GM19463 (cell line): Measurements from ENCODE around the gene AMDHD2.

ENCODE experiments used
- ATAC-seq: cut with Tn5 transposase; IDR thresholded peaks from one replicate; pipeline ENCODE4 v1.9.1; 2021; ENCODE audit warnings: mild to moderate bottlenecking, moderate library complexity; ENCODE audit not compliant: unreplicated experiment

The AMDHD2 gene

DNA sequence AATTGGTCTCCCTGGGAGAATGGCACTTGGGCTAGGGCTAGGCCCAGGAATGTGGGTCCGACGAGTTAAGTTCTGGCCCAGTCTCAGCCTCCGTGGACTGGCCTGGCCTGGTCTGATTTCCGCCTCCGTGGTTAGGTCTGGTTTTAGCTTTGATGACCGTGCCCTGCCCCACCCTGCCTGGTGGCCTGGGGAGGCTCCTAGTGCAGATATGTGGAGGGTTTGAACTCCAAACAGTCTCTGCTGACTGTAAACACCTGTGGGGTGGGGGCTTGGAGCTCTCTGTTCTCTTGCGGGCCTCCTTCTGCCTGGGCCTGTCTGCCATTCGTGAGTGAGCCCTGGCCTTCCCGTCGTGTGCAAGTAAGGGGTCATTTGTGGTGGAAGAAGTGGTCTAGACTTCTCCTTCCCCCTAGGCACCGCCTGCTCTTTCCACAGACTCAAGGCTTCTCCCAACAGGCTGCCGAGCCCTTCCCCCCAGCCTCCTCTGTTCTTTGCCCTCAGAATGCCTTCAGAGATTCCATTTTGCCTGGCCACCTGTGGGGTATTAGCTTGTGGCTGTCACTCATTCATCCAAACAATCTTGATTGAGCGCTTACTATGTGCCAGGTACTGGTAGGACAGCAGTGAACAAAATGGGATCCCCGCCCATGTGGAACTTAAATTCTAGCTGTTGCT lies 4.9 kb upstream of the AMDHD2 start:
- no peak for ATAC-seq

DNA sequence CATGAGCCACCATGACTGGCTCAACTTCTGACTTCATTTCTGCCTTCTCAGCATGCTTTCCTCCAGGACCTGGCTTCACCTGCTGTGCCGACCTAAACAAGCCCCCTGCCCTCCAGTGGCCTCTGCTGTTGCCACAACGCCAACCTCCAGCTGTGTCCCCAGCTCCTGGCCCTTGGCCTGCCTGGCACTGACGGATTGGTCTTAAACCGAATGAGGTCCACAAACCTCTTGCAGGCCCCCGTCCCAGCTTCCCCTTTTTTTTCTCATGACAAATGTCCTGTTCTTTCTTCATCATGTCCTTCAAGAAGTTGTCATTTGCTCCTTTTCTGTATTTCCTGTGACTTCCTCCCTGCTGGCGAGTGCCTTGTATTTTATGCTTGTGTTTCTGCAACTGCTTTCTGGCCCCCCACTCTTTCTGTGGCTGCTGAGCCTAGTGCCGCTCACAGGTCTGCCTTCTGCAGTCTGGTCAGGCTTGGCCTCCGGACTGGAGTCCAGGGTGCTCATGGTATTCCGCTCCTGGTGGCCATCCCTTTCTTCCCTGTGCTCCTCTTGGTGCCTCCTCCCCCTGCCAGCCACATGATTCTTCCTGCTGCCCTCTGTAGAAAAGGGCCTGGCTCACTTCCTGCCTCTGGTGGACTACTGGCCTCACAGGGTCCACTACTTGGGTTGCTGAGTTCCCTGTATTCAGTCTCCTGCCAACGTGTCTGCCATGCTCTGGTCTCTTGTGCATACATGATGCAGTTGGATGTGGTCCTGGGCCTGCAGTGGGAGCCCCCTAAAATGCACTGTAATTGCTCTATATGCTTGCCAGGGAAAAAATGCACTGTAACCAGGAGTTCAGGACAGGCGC lies 3.6 kb upstream of the AMDHD2 start:
- no peak for ATAC-seq

DNA sequence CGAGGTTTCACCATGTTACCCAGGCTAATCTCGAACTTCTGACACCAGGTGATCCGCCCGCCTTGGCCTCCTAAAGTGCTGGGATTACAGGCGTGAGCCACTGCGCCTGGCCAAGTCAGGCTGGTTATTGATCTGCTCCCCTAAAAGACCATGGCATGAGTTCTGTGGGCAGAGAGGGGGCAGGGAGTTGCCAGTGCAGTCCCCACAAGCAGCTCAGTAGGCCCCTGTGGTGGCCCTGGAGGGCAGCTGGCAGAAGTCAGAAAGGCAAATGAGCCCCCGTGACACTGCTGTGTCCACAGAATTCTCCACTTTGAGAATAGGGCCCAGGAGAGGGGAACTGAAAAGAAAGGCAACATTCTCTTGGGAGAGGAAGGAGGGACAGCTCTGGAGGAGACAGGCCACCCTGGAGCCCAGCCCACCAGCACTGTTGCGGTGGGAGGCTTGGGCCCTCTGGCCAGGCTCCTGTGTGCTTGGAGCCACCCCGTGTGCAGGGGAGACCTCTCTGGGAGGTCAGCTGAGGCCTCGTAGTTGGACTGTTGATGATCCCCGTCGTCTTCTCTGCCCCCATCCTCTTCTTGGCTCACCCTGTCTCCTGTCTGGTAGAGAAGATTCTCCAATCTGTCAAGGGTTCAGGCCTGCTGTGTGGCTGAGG lies 2.1 kb upstream of the AMDHD2 start:
- no peak for ATAC-seq

DNA sequence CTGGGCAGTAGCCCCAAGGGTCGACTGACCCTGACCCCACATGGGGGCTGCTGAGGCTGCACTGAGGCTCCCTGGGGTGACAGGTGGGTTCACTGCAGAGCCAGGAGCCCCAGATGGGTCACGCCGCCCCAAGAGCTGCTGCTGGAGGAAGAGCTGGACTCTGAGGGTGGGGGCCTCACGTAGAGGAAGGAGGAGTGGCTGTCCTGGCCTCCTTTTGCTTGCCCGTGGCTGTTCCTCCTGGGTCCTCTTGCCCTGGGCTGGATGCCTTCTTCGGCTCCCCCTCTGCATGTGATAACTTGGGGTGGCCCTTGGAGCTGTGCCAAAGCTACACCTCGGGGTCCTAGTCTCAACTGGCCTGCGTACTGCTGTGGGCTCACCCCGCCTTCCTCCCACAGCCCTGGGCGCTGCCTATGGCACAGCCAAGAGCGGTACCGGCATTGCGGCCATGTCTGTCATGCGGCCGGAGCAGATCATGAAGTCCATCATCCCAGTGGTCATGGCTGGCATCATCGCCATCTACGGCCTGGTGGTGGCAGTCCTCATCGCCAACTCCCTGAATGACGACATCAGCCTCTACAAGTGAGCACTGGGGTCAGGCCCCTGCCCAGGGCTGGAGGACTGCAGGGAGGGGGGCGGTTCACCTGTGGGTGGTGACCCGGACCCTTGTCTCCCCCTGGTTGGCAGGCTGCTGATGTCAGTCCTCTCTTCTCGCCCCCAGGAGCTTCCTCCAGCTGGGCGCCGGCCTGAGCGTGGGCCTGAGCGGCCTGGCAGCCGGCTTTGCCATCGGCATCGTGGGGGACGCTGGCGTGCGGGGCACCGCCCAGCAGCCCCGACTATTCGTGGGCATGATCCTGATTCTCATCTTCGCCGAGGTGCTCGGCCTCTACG lies 1.1 kb upstream of the AMDHD2 start:
- no peak for ATAC-seq

DNA sequence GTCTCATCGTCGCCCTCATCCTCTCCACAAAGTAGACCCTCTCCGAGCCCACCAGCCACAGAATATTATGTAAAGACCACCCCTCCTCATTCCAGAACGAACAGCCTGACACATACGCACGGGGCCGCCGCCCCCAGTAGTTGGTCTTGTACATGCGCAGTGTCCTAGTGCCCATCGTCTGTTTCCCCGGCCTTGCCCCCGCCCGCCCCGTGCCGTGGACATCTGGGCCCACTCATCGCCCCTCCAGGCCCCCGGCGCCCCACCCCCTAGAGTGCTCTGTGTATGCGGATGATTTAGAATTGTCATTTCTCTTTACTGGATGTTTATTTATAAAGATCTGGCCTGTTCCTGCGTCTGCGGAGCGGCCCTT lies 475 bp upstream of the AMDHD2 start:
- no peak for ATAC-seq

DNA sequence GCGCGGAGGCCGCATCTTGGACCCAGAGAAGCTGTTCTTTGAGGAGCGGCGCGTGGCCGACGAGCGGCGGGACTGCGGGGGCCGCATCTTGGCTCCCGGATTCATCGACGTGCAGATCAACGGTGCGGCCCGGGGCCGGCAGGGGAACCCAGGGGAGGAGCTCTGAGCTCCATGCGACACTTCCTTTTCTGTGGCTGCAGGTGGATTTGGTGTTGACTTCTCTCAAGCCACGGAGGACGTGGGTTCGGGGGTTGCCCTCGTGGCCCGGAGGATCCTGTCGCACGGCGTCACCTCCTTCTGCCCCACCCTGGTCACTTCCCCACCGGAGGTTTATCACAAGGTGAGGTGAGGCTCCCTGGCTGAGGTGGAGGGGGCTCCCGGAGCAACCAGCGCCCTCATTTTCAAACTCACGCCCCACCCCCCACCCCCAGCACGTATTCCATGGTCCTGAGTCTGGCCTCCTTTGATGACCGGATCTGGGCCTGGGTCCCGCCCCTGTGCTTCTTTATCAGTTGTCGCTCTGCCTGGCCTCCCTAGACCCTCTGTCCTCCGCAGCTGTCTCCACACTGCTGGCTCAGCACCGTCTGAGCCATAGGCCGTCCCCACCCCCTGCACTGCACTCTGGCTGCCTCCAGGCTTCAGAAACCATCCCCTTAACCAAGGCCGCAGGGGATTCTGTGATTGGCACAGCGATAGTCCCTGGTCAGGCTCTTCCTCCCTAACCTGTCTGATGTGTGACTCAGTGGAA lies 787 bp downstream of the AMDHD2 start:
- ATAC-seq: no peak

DNA sequence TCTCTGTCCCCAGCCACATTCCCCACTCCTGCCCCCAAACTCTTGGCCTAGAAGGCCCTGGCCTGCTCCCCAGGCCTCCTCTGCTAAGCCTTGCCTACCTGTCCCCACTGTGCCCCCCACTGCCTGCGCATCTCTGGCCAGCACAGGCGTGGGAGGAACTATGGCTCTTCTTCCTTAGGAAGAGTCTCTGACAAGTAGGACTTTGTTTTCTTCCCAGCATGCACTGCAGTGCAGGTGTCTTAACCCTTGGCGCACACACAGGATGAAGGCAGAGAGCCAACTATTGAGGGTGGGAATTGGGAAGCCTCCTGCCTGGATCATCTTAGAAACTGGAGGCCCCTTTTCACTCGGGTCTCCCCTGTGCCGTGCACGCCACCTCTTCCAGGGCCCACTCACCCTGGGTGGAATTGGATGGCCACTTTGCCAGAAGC lies 3.6 kb downstream of the AMDHD2 start:
- ATAC-seq: no peak

DNA sequence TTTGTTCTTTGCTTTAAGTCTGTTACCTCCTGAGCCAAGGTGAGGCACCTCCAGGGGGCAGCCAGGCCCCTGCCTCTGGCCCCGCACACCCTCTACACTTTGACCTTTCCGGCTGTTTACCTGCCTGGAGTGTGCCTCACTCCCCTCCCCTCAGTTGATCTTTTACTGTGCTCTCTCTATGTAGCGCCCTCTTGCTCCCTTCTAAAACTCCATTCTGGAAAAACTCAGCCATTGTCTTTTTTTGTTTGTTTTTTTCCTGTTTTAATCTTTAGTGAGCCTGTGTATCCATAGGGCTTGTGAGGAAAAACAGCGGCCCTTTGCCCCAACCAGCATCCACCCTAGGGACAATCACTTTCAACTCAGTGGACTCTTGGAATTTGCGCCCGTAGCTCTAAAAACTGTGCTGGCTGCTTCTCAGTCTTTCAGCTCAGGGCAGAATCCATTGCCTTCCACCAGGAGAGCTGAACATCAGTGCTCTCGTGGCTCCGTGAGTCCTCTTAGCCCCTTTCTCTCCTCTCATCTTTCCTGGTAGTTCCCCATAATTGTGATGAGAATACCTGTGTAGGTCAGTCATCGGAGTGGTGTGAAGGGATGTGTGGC lies 4.3 kb downstream of the AMDHD2 start:
- no peak for ATAC-seq

DNA sequence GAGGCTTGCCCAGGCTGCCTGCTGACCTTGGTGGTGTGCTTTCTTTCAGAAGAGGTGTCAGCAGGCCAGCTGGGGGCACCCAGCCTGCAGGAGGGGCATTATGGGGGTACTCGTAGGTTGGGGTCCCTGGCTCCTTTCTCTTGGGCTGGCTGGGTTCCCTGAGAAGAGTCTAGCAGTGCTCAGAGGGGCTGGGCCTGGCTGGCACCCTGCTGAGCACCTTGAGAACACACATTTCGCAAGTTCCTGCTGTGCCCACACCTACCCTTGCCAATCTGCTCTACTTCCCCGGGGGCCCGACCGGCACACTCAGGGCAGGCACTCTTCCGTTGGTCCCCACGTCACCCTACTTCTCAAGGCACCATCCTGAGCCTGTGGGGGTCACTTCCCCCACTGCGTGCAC lies 6.0 kb downstream of the AMDHD2 start:
- ATAC-seq: no peak

DNA sequence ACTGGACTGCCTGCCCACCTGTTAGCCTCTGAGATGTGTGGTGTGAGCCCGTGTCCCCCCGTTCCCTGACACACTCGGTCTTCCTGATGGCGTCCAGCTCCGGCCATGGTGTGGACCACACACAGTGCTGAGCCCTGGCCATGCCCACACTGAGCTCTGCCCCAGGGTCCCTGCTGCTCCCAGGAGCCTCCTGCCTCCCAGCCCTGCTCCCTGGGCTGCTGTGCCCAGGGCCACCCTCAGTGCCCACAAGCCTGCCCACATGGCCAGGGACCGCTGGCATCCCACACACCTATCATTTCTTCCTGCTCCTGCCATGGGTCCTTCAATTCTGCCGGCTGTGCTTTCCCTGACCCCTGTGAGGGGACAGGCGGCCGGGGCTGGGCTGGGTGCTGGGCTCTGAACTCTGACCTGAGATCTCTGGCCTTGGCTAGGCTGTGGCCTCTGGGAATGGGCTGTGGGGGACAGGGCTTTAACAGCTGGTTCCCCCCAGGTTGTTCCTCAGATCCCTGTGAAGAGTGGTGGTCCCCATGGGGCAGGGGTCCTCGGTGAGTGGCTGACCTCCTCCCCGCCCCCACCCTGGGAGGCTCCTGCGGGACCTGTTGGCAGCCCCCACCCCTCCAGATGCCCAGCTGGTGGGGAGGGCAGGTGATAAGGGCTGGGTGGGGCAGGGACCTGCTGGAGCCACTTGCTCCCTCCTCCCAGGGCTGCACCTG lies 7.1 kb downstream of the AMDHD2 start:
- ATAC-seq: no peak

DNA sequence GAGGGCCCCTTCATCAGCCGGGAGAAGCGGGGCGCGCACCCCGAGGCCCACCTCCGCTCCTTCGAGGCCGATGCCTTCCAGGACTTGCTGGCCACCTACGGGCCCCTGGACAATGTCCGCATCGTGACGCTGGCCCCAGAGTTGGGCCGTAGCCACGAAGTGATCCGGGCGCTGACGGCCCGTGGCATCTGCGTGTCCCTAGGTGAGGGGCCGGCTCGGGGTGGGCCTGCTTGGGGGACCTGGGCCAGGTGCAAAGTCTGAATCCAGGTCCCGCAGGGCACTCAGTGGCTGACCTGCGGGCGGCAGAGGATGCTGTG lies 7.6 kb downstream of the AMDHD2 start:
- no peak for ATAC-seq

DNA sequence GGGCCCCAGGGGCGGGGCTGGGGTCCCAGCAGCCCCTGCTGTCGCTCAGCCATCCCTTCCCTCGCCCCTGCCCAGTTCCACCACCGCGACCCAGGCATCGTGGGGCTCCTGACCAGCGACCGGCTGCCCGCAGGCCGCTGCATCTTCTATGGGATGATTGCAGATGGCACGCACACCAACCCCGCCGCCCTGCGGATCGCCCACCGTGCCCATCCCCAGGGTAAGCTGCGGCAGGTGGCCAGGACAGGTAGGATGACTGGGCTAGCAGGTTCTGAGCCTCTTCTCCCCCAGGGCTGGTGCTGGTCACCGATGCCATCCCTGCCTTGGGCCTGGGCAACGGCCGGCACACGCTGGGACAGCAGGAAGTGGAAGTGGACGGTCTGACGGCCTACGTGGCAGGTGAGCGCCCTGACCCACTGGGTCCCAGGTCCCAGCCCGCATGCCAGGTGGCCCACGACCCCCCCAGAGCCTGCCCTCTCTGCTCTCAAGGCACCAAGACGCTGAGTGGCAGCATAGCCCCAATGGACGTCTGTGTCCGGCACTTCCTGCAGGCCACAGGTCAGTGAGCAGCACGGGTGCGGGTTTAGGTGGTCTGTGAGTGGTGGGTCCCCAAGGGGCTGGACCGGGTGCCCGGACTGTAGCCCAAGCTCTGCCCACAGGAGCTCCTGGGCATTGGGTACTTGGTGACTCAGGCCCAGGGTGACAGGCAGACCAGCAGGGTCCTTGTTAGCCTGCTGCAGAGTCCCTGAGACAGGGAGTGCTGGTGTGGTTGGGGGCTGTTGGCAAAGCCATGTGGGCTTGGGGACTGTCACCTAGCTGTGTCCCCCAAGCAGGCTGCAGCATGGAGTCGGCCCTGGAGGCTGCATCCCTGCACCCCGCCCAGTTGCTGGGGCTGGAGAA lies 8.2 kb downstream of the AMDHD2 start:
- no peak for ATAC-seq

DNA sequence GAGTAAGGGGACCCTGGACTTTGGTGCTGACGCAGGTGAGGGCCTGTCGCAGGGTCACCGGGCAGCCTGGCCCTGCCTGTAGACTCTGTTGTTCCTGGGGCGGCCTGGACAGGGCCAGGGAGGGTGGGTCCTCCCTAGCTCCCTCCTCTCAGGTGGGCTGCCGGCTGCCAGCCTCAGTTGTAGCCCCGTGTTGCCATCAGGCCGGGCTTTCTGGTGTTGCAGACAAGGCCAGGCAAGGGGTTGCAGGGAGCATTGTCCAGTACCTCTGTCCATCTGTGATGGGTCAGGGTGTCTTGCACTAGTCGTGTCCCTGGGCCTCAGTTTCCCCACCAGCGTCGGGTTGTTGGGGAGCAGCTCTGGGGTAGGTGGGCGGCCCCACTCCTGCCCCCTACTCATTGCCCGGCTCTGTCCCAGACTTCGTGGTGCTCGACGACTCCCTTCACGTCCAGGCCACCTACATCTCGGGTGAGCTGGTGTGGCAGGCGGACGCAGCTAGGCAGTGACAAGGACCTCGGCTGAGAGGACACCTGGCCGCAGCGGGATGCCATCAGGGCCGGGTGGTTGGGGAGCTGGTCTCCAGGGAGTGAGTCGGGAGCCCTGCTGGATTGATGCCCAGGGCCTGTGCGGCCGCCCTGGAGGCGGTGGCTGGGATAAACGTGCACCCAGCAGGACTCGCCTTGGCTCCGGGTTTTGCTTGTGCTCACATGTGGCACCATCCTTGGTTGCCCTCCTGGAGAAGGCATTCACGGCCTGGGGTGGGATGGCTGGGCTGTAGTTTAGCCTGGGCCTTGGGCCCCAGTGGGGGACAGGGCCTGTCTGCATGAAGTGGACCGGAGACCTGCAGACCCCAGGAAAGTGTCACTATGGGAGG lies 9.1 kb downstream of the AMDHD2 start:
- ATAC-seq: no peak

DNA sequence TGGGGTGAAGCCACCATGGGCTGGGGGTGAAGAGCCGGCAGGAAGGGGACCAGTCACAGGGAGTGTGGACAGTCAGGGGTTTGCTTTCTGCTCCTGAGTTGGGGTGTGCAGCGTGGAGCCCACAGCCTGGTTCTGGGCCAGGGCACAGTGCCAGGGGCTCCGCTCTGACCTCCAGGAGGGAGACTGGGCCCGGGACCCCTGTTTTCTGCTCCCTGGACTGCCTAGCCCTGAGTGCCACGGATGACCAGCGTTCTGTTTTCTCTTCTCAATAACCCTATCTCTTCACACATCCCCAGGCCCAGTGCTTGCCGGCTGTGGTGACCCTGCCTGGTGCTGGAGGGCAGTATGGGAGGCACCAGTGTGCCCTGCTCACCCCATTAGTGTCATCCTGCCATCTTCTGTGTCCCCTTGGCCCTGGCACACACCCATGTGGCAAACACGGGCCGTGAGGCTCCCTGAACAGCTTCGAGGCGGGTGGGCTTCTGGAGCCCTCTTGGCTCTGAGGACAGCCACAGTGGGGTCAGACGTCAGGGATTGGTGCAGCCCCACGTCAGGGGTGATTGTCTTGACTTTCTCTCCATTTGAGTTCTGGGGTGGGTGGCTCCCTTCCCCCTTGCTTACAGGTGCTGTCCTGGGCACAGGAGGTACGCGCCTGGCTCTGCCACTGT lies 9.9 kb downstream of the AMDHD2 start:
- no peak for ATAC-seq

DNA sequence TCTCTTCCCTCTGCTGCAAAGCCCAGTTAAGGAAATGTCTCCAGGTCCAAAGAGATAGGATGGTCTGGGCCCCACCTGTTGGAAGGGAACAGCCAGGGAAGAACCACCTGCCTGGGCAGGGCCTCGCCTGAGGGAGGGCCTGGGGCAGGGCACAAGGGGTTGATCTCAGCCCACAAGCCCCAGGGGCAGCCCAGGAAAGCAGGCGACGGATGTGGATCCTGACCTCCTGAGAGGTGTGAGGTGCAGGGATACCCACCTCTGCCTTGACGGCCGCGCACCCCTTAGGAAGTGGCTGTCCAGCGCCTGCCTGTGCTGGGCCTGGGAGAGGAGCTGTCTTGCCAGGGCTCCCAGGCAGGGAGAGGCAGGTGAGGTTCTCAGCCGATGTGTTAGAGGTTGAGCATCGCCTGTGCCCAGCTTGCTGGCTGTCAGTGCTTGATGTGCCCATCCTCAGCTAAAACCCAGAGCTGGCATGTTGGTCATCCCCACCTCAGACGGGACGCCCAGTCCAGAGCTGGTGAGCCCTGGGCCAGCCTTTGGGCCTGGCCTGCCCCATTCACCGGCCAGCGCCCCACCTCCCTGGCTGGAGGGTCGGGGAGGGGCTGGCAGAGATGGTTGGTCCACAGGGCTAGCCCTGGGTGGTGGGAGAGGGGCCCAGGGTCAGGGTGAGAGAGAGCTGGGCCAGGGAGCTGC lies 10.6 kb downstream of the AMDHD2 start:
- no peak for ATAC-seq

DNA sequence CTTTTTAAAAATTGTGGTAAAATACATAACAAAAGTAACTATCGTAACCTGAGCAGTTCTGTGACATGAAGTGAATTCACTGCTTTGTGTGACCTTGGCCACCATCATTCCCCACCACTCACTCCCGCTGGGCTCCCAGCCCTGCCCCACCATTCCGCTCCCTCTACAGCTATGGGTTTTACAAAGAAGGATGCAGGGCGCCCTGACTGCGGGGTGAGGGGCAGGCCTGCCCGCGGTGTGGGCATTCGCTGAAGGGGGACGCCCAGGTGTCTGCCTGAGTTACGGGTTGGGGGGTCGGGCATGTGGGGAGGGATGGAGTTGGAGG lies 11.2 kb downstream of the AMDHD2 start, which contains the start of gene CEMP1:
Gene CEMP1 (minus strand): TSS at position 38 of the 325 bp plus-strand sequence. CDS start 335 bp downstream, outside the sequence.
- no peak for ATAC-seq
